T1000 (cell line): ENCODE data around the gene TBCE.

Source experiments
- DNase-seq: peaks from one replicate; lab custom pipeline; 2025; ENCODE audit warnings: mixed read lengths; lab: John Stamatoyannopoulos, UW

TBCE gene

GRCh38 chr1:235367000-235367908, at the start of gene TBCE:
TSS of gene TBCE (plus strand) at chr1:235367427. CDS start at chr1:235380050, 12,623 bp downstream.
- DNase-seq = peak; percentile 90

- DNase-seq = no peak
These were observed 48.0 kb upstream of the TBCE start for GRCh38 chr1:235319255-235319654.

GRCh38 chr1:235320521-235321179, 46.6 kb upstream of the TBCE start:
- no peak for DNase-seq

- no peak for DNase-seq
These were observed 42.9 kb upstream of the TBCE start for GRCh38 chr1:235324296-235324695.

GRCh38 chr1:235325139-235325538, 42.1 kb upstream of the TBCE start:
- DNase-seq = no peak

- DNase-seq = no peak
These were observed 41.4 kb upstream of the TBCE start for GRCh38 chr1:235325854-235326253.

- DNase-seq = no peak
These were observed 40.3 kb upstream of the TBCE start for GRCh38 chr1:235326719-235327558.

GRCh38 chr1:235327559-235328270, 39.5 kb upstream of the TBCE start, which contains the start of gene ARID4B:
TSS of gene ARID4B (minus strand) at chr1:235328179. CDS start at chr1:235326919, 1,260 bp downstream.
- no peak for DNase-seq

GRCh38 chr1:235328271-235329138, 38.7 kb upstream of the TBCE start, which contains the start of gene GGPS1:
TSS of gene GGPS1 (plus strand) at chr1:235328570. CDS start at chr1:235335265, 6,695 bp downstream.
- DNase-seq = peak; percentile 94

GRCh38 chr1:235329139-235329902, 37.9 kb upstream of the TBCE start:
- no peak for DNase-seq

GRCh38 chr1:235330918-235331285, 36.3 kb upstream of the TBCE start:
- DNase-seq = no peak

GRCh38 chr1:235331401-235331800, 35.8 kb upstream of the TBCE start:
- DNase-seq = no peak

- DNase-seq = no peak
These were observed 30.3 kb upstream of the TBCE start for GRCh38 chr1:235336903-235337302.

GRCh38 chr1:235339746-235340145, 27.5 kb upstream of the TBCE start:
- DNase-seq = no peak

- no peak for DNase-seq
These were observed 25.9 kb upstream of the TBCE start for GRCh38 chr1:235341334-235341733.

- no peak for DNase-seq
These were observed 25.2 kb upstream of the TBCE start for GRCh38 chr1:235342039-235342438.

GRCh38 chr1:235342471-235342870, 24.8 kb upstream of the TBCE start:
- DNase-seq = no peak

- no peak for DNase-seq
These were observed 23.5 kb upstream of the TBCE start for GRCh38 chr1:235343726-235344125.

- DNase-seq = no peak
These were observed 15.8 kb upstream of the TBCE start for GRCh38 chr1:235351441-235351840.

- DNase-seq = no peak
These were observed 15.3 kb upstream of the TBCE start for GRCh38 chr1:235351898-235352297.
